GM23338 (cell line): ENCODE results near the gene CTNNA3. TPM values are rescaled to one million over a fixed set of nuclear protein-coding genes. Genes with fewer than 3 reads are reported as not detected.

ENCODE experiments used
- ATAC-seq: fragments of 200-7000 bp; cut with Tn5 transposase; 3 replicates; pipeline ENCODE4 v1.9.1; 2020
- DNase-seq: peaks from one replicate; pipeline ENCODE4 v3.0.0-alpha.2; 2015; ENCODE audit warnings: low spot score
- H2AFZ ChIP-seq: fragments of 200-600 bp; sonication (generic); 2 replicates; pipeline ENCODE4 v1.8.0; 2016; ENCODE audit warnings: antibody characterized with exemption, mild to moderate bottlenecking, moderate library complexity
- H3F3A ChIP-seq: fragments of 200-600 bp; sonication (generic); replicated peaks from 2 replicates; pipeline ENCODE4 v1.8.0; 2017; ENCODE audit warnings: antibody characterized with exemption, mixed run types, low read depth
- H3K27ac ChIP-seq: fragments of 200-600 bp; sonication (generic); 2 replicates; pipeline ENCODE4 v1.6.1; 2016; ENCODE audit warnings: low read depth
- H3K27me3 ChIP-seq: fragments of 200-600 bp; sonication (generic); 2 replicates; pipeline ENCODE4 v1.8.0; 2016; ENCODE audit warnings: mild to moderate bottlenecking, mixed run types, moderate library complexity; ENCODE audit not compliant: insufficient read depth
- H3K36me3 ChIP-seq: fragments of 200-600 bp; sonication (generic); 2 replicates; pipeline ENCODE4 v1.8.0; 2016; ENCODE audit warnings: mild to moderate bottlenecking; ENCODE audit not compliant: insufficient read depth
- H3K4me1 ChIP-seq: fragments of 200-600 bp; sonication (generic); 2 replicates; pipeline ENCODE4 v1.8.0; 2016; ENCODE audit warnings: mild to moderate bottlenecking, moderate library complexity; ENCODE audit not compliant: insufficient read depth
- H3K4me2 ChIP-seq: fragments of 200-600 bp; sonication (generic); 2 replicates; pipeline ENCODE4 v1.7.1; 2017; ENCODE audit warnings: mixed run types
- H3K4me3 ChIP-seq: fragments of 200-600 bp; sonication (generic); 2 replicates; pipeline ENCODE4 v1.6.1; 2016; ENCODE audit warnings: mixed run types
- H3K79me2 ChIP-seq: fragments of 200-600 bp; sonication (generic); replicated peaks from 2 replicates; pipeline ENCODE4 v1.8.0; 2017; ENCODE audit warnings: mild to moderate bottlenecking; ENCODE audit not compliant: insufficient read depth
- H3K9me2 ChIP-seq: fragments of 200-600 bp; sonication (generic); 2 replicates; pipeline ENCODE4 v1.8.0; 2017; ENCODE audit not compliant: insufficient read depth
- H4K20me1 ChIP-seq: fragments of 200-600 bp; sonication (generic); replicated peaks from 2 replicates; pipeline ENCODE4 v1.8.0; 2017; ENCODE audit warnings: mild to moderate bottlenecking; ENCODE audit not compliant: insufficient read depth
- H3K27ac Mint-ChIP-seq: 2 replicates; pipeline ENCODE4 v1.8.0; 2020; ENCODE audit warnings: inconsistent platforms, mild to moderate bottlenecking, moderate library complexity, mixed read lengths
- H3K27me3 Mint-ChIP-seq: 3 replicates; pipeline ENCODE4 v1.8.0; 2022; ENCODE audit warnings: low read depth, mild to moderate bottlenecking, moderate library complexity, mixed read lengths, inconsistent platforms; ENCODE audit not compliant: insufficient read depth, poor library complexity
- H3K36me3 Mint-ChIP-seq: 3 replicates; pipeline ENCODE4 v1.8.0; 2021; ENCODE audit warnings: low read depth, mild to moderate bottlenecking, inconsistent platforms, moderate library complexity, mixed read lengths
- H3K4me1 Mint-ChIP-seq: 3 replicates; pipeline ENCODE4 v1.8.0; 2020; ENCODE audit warnings: mild to moderate bottlenecking, inconsistent platforms, mixed read lengths
- H3K4me3 Mint-ChIP-seq: 3 replicates; pipeline ENCODE4 v1.8.0; 2021; ENCODE audit warnings: moderate library complexity, mild to moderate bottlenecking, inconsistent platforms, mixed read lengths
- H3K9me3 Mint-ChIP-seq: 3 replicates; pipeline ENCODE4 v1.8.0; 2020; ENCODE audit warnings: moderate library complexity, mild to moderate bottlenecking, inconsistent platforms, mixed read lengths
- CREB1 ChIP-seq: fragments of 250-450 bp; sonication (Bioruptor Pico); IDR thresholded peaks from 2 replicates; pipeline ENCODE4 v1.5.0; 2020; ENCODE audit warnings: low read depth, mild to moderate bottlenecking, moderate library complexity
- EZH2 ChIP-seq: fragments of 200-600 bp; sonication (generic); IDR thresholded peaks from one replicate; pipeline ENCODE4 v1.8.0; 2017; ENCODE audit warnings: antibody characterized with exemption, mild to moderate bottlenecking, low read depth; ENCODE audit not compliant: unreplicated experiment
- EZH2phosphoT487 ChIP-seq: fragments of 200-600 bp; sonication (generic); IDR thresholded peaks from one replicate; pipeline ENCODE4 v1.8.1; 2018; ENCODE audit warnings: antibody characterized with exemption; ENCODE audit not compliant: unreplicated experiment
- JUNB ChIP-seq: IDR thresholded peaks from one replicate; pipeline ENCODE4 v1.6.1; 2016; ENCODE audit warnings: antibody characterized with exemption; ENCODE audit not compliant: unreplicated experiment
- POLR2AphosphoS5 ChIP-seq: IDR thresholded peaks from 2 replicates; pipeline ENCODE4 v1.6.1; 2016; ENCODE audit warnings: antibody characterized with exemption, low read depth
- STAT1 ChIP-seq: IDR thresholded peaks from one replicate; pipeline ENCODE4 v1.6.1; 2016; ENCODE audit warnings: antibody characterized with exemption; ENCODE audit not compliant: unreplicated experiment
- ZNF114 ChIP-seq: fragments of 250-450 bp; sonication (Bioruptor Pico); IDR thresholded peaks from 2 replicates; pipeline ENCODE4 v1.5.0; 2020; ENCODE audit warnings: mild to moderate bottlenecking, moderate library complexity
- ZNF331 ChIP-seq: fragments of 250-450 bp; sonication (Bioruptor Pico); IDR thresholded peaks from 2 replicates; pipeline ENCODE4 v1.5.0; 2020; ENCODE audit warnings: low read depth, mild to moderate bottlenecking, moderate library complexity
- polyA plus RNA-seq: library from polyadenylated mRNA; unstranded; fragments of >200 nt; fragmentation: Nextera tagmentation; extraction: Ambion mirVana; gene quantifications from 2 replicates; pipeline ENCODE4 v1.2.1, GENCODE V29; 2016
- total RNA-seq: library from RNA; depleted of rRNA; stranded (reverse); fragments of >200 nt; shearing (Covaris generic); gene quantifications from 2 replicates; pipeline ENCODE4 v1.2.3, GENCODE V29; 2014
- TF ChIP-seq, protein P1 (sequence below): IDR thresholded peaks from one replicate; pipeline ENCODE4 v1.6.1; 2018; ENCODE audit warnings: antibody characterized with exemption; ENCODE audit not compliant: unreplicated experiment
- TF ChIP-seq, protein P2 (sequence below), 2 experiments: fragments of 200-600 bp in 1 of 2; sonication (generic) in 1 of 2; conservative IDR thresholded peaks; 2 replicates each; pipeline versions ENCODE4 v1.5.1 to v1.6.1; 2016 to 2017; ENCODE audit warnings: antibody characterized with exemption in 2 of 2, low read depth in 2 of 2, mild to moderate bottlenecking in 2 of 2, moderate library complexity in 1 of 2
- TF ChIP-seq, protein P3 (sequence below): IDR thresholded peaks from 2 replicates; pipeline ENCODE4 v1.6.1; 2016; ENCODE audit warnings: antibody characterized with exemption

The CTNNA3 gene
- total and polyA plus RNA-seq, 2 experiments from 2014 or later, result 0.71 to 3.3 TPM

DNA sequence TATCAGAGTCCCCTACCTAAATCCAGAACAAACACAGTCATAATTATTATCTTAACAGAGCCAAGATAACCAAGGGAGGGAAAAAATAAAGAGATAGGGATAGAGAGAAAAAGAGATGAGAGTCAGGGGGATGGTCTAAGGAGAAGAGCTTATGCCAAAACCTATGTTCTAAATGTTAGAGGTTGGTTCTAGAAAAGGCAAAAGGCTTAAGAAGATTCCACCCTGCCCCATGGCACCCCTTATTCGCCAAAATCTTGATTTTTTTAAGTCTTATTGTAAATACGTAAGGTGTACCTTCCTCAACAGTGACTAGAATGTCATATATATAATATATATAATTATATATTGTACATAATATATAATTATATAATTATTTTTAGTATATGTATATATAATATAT, 29.6 kb upstream of the CTNNA3 start (continued):
- TF ChIP-seq STAT1 (no peak), ZNF331 (CRISPR knock-in tag) (no peak), POLR2AphosphoS5 (no peak), ZNF114 (CRISPR knock-in tag) (no peak), CREB1 (CRISPR knock-in tag) (no peak), EZH2 (no peak), EZH2phosphoT487 (no peak)
- TF ChIP-seq, protein P1, sequence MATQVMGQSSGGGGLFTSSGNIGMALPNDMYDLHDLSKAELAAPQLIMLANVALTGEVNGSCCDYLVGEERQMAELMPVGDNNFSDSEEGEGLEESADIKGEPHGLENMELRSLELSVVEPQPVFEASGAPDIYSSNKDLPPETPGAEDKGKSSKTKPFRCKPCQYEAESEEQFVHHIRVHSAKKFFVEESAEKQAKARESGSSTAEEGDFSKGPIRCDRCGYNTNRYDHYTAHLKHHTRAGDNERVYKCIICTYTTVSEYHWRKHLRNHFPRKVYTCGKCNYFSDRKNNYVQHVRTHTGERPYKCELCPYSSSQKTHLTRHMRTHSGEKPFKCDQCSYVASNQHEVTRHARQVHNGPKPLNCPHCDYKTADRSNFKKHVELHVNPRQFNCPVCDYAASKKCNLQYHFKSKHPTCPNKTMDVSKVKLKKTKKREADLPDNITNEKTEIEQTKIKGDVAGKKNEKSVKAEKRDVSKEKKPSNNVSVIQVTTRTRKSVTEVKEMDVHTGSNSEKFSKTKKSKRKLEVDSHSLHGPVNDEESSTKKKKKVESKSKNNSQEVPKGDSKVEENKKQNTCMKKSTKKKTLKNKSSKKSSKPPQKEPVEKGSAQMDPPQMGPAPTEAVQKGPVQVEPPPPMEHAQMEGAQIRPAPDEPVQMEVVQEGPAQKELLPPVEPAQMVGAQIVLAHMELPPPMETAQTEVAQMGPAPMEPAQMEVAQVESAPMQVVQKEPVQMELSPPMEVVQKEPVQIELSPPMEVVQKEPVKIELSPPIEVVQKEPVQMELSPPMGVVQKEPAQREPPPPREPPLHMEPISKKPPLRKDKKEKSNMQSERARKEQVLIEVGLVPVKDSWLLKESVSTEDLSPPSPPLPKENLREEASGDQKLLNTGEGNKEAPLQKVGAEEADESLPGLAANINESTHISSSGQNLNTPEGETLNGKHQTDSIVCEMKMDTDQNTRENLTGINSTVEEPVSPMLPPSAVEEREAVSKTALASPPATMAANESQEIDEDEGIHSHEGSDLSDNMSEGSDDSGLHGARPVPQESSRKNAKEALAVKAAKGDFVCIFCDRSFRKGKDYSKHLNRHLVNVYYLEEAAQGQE, result no peak
- TF ChIP-seq, protein P2, sequence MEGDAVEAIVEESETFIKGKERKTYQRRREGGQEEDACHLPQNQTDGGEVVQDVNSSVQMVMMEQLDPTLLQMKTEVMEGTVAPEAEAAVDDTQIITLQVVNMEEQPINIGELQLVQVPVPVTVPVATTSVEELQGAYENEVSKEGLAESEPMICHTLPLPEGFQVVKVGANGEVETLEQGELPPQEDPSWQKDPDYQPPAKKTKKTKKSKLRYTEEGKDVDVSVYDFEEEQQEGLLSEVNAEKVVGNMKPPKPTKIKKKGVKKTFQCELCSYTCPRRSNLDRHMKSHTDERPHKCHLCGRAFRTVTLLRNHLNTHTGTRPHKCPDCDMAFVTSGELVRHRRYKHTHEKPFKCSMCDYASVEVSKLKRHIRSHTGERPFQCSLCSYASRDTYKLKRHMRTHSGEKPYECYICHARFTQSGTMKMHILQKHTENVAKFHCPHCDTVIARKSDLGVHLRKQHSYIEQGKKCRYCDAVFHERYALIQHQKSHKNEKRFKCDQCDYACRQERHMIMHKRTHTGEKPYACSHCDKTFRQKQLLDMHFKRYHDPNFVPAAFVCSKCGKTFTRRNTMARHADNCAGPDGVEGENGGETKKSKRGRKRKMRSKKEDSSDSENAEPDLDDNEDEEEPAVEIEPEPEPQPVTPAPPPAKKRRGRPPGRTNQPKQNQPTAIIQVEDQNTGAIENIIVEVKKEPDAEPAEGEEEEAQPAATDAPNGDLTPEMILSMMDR (conservative IDR thresholded peaks at IDR 0.05; ENCODE audit: low read depth in 2 of 2), result no peak
- TF ChIP-seq, protein P3, sequence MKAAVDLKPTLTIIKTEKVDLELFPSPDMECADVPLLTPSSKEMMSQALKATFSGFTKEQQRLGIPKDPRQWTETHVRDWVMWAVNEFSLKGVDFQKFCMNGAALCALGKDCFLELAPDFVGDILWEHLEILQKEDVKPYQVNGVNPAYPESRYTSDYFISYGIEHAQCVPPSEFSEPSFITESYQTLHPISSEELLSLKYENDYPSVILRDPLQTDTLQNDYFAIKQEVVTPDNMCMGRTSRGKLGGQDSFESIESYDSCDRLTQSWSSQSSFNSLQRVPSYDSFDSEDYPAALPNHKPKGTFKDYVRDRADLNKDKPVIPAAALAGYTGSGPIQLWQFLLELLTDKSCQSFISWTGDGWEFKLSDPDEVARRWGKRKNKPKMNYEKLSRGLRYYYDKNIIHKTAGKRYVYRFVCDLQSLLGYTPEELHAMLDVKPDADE, result no peak

DNA sequence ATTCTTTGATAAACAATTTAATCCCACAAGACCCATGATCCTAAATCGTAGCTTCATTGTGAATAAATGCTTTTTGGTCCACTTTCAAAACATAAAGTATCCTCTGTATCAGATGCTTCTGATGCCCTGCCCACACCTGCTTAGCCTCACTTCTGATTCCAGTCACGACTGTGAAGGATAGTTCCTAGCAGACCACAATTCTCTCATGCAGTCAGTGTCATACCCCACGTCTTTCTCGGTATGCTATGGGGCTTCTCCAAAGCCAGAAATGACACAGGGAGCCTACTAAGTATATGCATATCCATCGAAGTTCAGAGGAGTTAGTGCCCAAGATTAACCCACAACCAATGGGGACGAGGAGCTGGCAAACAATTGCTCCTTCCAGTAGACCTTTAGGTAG, 27.6 kb upstream of the CTNNA3 start:
- no peak overlapping the region for H3K27ac ChIP-seq
- no peaks in the 10 kb centered on the region for H3K27me3 Mint-ChIP-seq
- H3K4me3 Mint-ChIP-seq, result no peak overlapping the region
- ATAC-seq, result no peak
- H3K9me3 Mint-ChIP-seq, result no peaks in the 10 kb centered on the region
- no peaks in the 10 kb centered on the region for H3K9me2 ChIP-seq
- no peaks in the 10 kb centered on the region for H3F3A ChIP-seq
- H2AFZ ChIP-seq, result no peak overlapping the region
- no peaks in the 10 kb centered on the region for H4K20me1 ChIP-seq
- H3K4me2 ChIP-seq, result no peak overlapping the region
- H3K36me3 Mint-ChIP-seq, result no peaks in the 10 kb centered on the region
- no peaks in the 10 kb centered on the region for H3K79me2 ChIP-seq
- H3K4me3 ChIP-seq, result no peak overlapping the region
- no peaks in the 10 kb centered on the region for H3K4me1 Mint-ChIP-seq
- no peaks in the 10 kb centered on the region for H3K4me1 ChIP-seq
- H3K36me3 ChIP-seq, result no peaks in the 10 kb centered on the region
- no peaks in the 10 kb centered on the region for H3K27me3 ChIP-seq
- no peak overlapping the region for H3K27ac Mint-ChIP-seq
- no peak for DNase-seq
- TF ChIP-seq EZH2, result no peak
- TF ChIP-seq JUNB, result no peak
- TF ChIP-seq, protein P1, result no peak
- no peak for TF ChIP-seq STAT1
- TF ChIP-seq ZNF331 (CRISPR knock-in tag), result no peak
